Superior temporal gyrus (tissue), 1 donor: Measurements from ENCODE around the gene TMEM87B.

Source experiments
- DNase-seq: peaks from one replicate; pipeline ENCODE4 v3.0.0-alpha.2; 2016; ENCODE audit errors: extremely low spot score

Gene TMEM87B, protein sequence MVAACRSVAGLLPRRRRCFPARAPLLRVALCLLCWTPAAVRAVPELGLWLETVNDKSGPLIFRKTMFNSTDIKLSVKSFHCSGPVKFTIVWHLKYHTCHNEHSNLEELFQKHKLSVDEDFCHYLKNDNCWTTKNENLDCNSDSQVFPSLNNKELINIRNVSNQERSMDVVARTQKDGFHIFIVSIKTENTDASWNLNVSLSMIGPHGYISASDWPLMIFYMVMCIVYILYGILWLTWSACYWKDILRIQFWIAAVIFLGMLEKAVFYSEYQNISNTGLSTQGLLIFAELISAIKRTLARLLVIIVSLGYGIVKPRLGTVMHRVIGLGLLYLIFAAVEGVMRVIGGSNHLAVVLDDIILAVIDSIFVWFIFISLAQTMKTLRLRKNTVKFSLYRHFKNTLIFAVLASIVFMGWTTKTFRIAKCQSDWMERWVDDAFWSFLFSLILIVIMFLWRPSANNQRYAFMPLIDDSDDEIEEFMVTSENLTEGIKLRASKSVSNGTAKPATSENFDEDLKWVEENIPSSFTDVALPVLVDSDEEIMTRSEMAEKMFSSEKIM

DNA sequence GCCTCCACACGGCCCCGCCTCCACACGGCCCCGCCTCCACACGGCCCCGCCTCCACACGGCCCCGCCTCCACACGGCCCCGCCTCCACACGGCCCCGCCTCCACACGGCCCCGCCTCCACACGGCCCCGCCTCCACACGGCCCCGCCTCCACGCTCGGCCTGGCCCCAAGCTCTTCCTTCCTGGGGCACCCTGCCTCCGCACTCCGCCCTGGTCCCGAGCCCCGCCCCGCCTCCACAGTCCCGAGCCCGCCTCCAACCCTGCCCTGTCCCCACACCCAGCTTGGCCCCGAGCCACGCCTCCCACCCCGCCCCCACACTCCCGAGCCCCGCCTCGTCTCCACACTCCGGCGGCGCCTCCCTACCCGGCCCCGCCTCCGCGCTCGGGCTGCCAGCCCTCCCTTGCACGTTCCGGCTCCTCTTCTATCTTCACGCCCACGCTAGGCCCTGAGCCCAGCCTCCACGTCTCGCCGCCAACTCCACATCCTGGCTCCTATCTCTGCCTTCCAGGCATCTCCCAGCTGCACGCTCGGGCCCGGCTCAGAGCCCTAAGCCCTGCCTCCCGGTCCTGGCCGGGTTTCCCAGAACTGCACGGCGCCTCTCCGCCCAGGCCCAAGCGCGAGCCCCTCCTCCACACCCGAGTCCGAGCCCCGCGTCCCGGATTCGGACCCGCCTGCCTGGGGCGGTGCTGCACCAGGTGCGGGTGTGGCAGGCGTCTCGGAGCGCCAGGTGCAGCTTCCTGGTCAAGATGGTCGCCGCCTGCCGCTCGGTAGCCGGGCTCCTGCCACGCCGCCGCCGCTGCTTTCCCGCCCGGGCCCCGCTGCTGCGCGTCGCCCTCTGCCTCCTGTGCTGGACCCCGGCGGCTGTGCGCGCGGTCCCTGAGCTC lies at the start of gene TMEM87B:
TMEM87B (plus strand) TSS at position 423 of the 883 bp plus-strand sequence; CDS start at position 746, 323 bp downstream.
- peak; percentile 95 for DNase-seq

DNA sequence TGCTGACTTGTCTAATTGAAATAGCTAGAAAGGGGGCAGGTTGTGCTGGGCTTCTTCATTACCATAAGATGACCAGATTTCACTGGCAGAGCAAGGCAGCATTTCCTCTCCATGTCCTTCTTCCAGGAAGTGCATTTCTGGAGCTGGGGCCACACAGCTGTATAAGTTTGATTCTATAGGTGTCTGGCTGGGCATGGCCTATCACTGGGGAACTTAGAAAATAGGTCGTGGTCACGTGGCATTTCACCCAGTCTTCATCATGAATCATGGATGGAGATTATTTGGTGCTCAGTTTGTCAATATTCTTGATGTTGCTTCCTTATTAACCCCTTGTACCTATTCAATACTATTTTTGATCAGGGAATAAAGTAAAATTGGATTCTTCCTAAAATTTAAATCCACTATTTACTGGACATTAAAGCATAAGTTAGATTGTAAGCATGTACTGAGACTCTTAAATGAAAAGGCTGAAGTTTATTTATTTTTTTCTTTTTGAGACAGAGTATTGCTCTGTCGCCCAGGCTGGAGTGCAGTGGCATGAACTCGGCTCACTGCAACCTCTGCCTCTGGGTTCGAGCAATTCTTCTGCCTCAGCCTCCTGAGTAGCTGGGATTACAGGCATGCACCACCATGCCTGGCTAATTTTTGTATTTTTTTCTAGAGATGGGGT lies 49.5 kb upstream of the TMEM87B start:
- no peak for DNase-seq

DNA sequence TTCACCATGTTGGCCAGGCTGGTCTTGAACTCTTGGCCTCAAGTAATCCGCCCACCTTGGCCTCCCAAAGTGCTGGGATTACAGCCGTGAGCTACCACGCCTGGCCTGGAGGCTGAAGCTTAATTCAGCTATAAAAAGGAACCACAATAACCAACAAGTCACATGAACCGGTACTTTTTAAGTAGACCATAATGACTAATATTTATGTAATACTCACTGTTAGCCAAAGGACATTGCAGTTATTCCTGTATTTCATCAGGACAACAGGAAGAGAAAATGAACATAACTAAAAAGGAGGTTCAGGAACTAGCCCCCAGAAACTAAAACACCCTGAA lies 49.0 kb upstream of the TMEM87B start:
- no peak for DNase-seq

DNA sequence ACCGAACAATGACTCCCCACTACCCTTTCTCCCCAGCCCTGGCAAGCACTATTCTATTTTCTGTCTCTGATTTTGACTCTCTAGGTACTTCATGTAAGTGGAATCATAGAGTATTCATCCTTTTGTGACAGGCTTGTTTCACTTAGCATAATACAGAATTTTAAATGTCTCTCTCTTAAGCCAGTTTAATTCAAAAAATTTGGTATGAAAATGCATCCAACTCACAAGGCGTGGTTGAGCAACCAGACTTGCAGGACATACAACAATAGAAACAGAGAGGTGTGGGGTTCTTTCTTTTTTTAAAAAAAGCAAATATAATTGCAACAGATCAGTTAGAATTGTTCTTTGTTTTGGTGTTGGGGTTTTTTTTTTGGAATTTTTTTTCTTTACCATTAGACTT lies 47.6 kb upstream of the TMEM87B start:
- DNase-seq, result no peak

DNA sequence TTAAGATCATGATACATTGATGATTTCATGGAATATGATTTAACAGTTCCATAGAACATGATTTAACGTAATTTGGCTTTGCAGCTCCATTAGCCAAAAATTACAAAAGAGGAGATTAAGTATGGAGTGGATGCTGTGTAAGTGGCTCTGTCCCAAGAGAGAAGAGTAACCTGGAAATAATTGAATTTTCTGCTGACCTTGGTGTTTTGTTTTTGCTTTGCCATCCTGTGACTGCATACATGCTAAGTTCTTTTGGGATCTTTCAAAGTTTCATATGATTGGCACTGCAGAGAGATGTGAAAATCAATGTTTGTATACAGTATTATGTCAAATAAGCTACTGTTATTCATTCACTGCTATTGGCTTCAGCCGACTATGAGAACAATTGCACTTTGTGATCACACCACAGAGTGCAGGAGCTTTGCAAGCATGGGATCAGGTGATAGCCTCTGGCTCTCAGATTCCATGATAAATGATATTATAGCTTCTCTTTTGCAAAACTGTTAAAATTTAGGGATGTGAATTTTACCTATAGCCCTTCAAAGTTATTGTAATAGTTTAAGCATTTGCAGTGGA lies 46.1 kb upstream of the TMEM87B start:
- no peak for DNase-seq

DNA sequence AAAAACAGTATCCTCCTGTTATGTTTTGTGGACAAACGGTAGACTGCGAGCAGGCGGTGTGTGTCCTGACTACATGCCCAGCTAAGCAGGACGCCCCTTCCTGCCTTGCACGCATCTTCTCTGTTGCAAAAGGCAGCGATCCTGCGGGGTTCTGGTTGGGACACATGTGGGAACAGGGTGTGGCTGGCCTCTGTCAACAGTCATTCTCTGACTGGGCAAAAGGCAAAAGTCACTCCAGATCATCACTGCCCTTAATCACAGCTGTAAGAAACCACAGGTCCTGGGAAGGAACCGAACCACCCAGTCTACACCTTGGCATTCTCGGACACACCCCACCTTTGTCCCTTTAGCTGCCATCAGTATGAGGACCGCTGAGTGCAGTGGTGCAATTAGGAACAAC lies 44.3 kb upstream of the TMEM87B start:
- no peak for DNase-seq

DNA sequence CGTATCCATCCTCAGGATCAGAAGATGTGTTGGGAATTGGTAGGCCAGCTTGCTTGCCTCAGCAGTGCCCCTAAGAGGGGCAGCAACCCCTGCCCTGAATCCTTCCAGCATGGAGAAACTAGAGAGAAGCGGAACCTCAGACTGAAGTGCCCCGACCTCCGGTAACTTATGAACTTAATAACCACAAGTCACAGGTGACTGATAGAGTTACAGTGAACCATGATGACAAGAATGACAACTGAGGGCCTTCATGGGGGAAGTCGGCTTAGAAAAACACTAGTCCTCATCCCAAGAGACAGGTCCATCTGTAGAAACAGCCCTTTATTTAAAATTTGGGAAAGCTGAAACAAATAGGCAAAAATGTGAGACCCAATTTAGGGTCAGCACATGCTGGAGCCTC lies 42.5 kb upstream of the TMEM87B start:
- DNase-seq, result no peak

DNA sequence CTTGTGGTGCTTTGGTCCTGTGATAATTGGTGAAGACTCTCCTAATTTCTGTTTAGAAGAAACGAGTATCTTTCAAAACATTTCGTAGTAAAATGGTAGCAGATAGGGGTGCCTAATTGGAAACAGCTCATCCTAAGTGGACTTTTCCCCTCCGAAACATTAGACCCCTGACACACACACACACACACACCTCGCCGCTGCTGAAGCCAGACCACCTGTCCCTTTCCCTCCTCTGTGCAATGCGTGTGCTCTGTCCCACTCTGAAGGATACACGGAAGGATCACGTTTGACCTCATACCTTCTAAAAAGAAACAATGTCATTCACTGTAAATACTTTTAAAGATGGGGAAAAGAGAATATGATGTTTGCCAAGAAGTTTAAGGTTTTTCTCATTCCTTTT lies 36.2 kb upstream of the TMEM87B start:
- no peak for DNase-seq

DNA sequence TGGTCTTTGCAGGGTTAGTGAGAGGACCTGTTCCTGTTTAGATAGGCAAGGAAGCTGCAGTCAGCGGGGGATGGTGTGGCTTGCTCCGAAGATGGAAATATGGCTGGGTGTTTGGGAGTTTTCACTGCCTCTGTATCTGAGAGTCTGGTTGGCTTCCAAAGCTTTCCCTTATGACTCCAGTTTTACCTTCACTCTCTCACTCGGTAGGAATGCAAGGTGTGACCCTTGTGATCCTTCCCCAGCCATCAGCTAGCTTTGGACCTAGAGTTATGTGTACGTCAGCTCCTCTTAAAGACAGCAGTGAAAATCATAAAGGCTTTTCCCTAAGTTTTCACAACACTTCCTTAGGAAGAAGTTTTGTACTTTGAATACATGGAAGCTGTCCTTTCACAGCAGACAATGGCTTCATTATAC lies 35.5 kb upstream of the TMEM87B start:
- no peak for DNase-seq

DNA sequence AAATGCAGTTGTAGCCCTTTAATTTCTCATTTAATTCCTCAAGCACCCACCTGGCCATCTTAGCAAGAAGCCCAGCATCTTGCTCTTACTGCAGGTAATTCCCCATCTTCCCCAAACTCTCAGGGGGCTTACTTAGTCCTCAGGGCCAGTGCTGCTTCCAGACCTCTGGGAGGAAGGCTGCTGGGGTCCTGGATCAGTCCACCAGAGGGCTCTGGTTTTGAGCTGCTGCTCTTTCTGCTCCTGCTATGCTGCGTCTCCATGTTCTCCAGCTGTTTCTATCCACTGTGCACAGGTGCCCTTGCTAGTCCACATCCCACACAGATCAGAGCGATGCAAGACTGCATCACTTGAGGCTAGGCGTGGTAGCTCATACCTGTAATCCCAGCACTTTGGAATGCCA lies 34.5 kb upstream of the TMEM87B start:
- DNase-seq, result no peak

DNA sequence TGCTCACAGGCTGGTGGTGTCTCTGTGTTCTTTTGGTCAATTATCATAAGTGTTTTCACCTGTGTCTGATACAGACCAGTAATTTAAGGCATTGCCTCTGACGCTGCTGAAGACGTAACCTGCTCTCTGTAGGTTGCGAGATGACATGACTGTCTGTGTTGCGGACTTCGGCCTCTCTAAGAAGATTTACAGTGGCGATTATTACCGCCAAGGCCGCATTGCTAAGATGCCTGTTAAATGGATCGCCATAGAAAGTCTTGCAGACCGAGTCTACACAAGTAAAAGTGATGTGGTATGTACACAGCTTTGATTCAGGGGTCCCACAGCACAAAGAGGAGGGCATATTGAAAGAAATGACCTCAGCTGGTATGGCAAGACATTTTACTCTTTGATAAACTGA lies 33.8 kb upstream of the TMEM87B start:
- no peak for DNase-seq

DNA sequence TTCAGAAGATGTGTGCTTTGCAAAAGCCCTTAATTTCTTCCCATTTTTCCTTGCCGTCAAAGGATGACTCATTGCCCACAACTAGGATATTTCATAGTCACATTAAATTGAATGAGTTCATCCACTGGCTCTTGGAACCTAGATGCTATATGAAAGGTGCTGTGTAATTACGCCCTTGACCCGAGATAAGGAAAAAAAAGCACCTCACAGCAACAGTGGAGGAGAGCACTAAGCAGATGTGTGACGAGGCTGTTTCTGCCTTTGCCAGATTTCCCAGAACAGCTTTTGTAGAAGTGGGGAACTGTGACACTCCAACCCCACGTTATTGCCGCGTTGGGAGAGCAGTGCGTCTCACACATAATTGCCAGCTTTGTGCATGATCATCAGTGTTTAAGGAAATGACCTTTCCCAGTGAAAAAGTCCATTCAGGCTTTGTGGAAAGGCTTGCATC lies 33.3 kb upstream of the TMEM87B start:
- DNase-seq, result no peak

DNA sequence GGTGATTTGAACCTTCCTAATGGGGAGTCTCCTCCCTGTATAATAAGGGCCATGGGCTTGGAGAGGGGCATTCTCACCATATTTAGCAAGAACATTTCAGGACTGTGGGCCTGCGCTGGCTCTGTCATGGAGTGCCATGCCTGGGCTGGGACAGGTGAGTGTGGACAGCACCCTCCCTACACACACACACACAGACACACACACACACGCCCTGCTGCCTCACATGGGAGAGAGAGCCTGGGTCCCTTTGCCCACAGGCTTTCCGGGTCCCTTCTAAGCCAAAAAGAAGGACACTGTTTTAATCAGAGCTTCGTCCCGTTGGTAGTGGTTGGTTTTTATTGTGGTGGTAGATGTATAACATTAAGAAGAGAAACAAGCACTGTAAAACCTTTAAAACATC lies 31.4 kb upstream of the TMEM87B start:
- no peak for DNase-seq

DNA sequence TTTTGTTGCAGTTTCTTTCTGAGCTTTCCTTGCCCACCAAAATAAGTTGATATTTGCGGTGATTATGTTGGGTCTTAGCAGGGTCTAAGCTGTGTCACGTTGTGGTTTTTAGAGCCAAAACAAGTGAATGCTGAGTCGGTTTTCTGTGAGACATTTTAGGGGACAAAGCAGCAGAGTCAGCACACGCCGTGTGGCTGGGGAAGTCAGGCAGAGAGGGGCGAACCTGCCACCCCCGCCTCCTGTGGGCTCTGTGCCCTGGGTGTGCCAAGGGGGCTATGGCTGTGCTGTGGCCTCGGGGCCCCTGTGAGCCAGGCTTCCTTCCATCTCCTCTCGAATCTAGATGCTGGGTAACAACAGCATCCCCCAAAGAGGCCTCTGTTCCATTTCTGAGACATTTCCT lies 30.8 kb upstream of the TMEM87B start:
- no peak for DNase-seq

DNA sequence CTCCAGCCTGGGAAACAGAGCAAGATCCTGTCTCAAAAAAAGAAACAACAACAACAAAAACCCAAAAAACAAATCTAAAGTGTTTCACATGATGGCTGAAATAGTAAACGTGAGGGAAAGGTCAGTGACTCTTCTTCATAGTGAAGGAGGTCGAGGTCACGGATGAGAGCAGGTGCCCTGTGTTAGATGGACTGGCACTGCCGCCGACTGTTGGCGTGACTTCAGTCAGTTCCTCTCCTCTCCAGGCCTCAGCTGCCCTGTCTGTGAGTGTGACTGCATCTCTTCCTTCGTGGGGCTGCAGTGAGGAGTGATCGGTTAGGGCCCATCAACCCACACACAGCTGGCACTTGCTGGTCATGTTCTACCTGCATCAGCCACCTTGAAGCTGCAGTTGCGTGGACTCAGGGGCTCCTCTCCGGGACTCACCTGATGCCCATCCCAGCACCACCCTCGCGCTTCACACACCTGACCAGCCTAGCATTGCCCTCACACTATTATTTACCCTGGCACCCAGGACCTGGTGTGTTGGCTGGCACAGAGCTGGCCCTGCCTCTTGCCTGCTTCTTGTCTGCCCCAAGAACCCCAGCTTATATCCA lies 30.1 kb upstream of the TMEM87B start:
- DNase-seq, result no peak

DNA sequence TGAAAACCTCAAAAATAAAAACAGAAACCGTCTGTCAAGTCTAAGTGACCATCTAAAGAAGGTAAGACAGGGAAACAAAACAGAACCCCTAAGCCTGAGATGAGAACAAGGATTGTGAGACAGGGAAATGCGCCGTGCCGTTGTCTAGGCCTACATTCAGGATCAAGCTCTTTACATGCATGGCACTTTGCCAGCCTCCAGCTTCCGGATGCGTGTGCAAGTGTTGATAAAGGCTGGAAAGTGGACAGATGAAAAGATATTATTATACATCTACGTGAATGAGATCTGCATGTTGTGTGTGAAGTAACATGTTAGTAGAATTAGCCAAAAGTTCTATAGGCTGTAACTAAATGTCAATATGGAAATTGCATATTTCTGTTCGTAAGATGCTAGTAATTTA lies 28.6 kb upstream of the TMEM87B start:
- no peak for DNase-seq

DNA sequence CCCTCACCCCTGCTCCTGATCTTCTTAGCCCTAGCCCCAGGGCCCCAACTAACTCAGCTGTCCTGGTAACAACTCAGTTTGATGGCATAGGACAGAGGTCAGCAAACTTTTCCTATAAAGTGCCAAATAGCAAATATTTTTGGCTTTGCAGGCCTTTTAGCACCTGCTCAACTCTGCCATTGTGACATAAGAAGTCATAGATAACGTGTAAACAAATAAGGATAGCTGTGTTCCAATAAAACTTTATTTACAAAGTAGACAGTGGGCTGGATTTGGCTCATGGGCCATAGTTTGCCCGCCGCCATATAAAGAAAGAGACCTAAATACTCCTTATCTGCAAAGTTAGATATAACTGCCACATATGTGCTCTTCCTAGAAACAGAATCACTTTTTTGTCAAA lies 27.3 kb upstream of the TMEM87B start:
- DNase-seq, result no peak

DNA sequence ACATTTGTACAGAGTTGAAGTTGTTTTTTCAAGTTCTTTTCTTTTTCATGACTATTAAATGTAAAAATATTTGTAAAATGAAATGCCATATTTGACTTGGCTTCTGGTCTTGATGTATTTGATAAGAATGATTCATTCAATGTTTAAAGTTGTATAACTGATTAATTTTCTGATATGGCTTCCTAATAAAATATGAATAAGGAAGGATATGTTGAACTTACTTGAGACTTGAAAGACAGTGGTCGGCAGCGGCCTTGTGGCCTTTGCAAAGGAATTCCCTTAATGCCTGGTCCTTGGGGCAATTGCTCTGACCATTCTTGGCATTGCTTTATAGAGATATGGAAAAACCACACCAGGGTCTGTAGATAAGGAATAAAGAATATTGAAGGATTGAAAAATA lies 25.9 kb upstream of the TMEM87B start:
- DNase-seq, result no peak

DNA sequence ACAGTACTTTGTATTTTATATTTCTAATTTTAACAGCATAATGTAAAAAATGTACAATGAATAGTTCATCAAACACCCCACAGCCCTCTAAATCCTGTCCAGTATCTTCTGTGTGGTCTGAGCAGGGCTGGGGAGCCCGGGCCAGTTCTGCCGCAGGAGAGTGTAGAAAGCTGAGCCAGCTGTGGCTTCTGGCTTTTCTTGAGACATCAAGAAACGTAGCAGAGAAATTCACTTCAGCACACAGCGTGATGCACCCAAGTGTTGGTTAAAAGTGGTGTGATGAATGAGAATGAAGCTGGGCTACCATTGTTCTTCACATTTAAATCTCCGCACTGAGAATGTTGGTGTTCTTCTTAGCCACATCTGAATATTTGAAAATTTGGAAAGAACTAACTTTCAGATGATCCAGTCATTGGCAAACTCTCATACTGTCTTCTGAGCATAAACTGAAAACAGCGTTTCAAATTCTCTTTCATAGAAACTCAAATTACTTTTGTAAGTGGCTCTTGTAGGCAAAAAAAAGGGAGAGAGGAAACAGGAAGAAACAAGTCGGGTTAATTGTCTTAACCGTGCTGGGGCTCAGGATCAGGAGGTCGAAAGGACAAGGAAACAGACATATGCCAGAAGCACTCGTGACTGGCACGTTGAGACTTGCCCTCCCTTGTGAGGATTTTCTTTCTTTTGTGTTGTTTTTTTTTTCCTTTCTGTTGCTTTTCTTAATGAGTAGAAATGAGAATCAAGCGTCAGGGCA lies 23.4 kb upstream of the TMEM87B start:
- DNase-seq, result peak; percentile 23

DNA sequence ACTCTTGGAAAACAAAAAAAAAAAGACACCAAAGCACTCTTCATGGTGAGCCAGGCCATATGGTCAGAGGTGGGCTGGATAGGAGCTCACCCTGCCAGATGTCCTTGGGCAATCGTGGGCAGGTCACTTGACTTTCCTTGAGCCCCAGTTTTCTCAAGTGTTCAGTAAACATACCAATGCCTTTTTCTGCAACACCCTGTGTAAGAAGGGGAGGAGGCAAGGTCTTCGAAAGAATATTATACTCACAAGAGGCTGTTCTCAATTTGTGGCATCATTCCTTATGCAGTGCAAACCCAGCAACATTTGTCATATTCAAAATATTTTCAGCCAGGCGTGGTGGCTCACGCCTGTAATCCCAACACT lies 22.9 kb upstream of the TMEM87B start:
- DNase-seq, result no peak
